ENCODE data around the gene RNU5D-1. TPM values are rescaled to one million over a fixed set of nuclear protein-coding genes. Genes with fewer than 3 reads are reported as not detected.

Gene RNU5D-1
- total and polyA plus RNA-seq, 2 of the 13 experiments (the other 11 are each of a cell fraction or from before 2014, with no cell fraction given): 165 TPM; not detected in 1

GRCh38 chr1:44721485-44722361 is 9.2 kb downstream of the RNU5D-1 start (continued):
- TF ChIP-seq, protein P1, sequence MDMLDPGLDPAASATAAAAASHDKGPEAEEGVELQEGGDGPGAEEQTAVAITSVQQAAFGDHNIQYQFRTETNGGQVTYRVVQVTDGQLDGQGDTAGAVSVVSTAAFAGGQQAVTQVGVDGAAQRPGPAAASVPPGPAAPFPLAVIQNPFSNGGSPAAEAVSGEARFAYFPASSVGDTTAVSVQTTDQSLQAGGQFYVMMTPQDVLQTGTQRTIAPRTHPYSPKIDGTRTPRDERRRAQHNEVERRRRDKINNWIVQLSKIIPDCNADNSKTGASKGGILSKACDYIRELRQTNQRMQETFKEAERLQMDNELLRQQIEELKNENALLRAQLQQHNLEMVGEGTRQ (IDR thresholded peaks at IDR 0.05; ENCODE audit: low read depth, low read length): no peak
- TF ChIP-seq, protein P1 (CRISPR knock-in tag; IDR thresholded peaks at IDR 0.05; ENCODE audit: borderline replicate concordance): no peak
- TF ChIP-seq NRL (CRISPR knock-in tag; IDR thresholded peaks at IDR 0.05; ENCODE audit: borderline replicate concordance) (no peak), ISL2 (CRISPR knock-in tag; IDR thresholded peaks at IDR 0.05) (peak; percentile 51; the same call in 1 of the 2 replicates), EHMT2 (IDR thresholded peaks at IDR 0.05; ENCODE audit: borderline replicate concordance, low read depth, low read length) (no peak), CHCHD3 (CRISPR knock-in tag; IDR thresholded peaks at IDR 0.05) (peak; percentile 90), ZNF850 (CRISPR knock-in tag; conservative IDR thresholded peaks at IDR 0.05) (no peak), PBX2 (CRISPR knock-in tag; IDR thresholded peaks at IDR 0.05) (no peak), ZBTB8A (CRISPR knock-in tag; IDR thresholded peaks at IDR 0.05; ENCODE audit: borderline replicate concordance, low read depth) (no peak), TAF1 (CRISPR knock-in tag; IDR thresholded peaks at IDR 0.05) (peak; percentile 49; the same call in 1 of the 2 replicates), ZNF891 (CRISPR knock-in tag; IDR thresholded peaks at IDR 0.05) (no peak), SIN3A (IDR thresholded peaks at IDR 0.05; ENCODE audit: borderline replicate concordance, low read depth, low read length) (peak; percentile 98), FOXP1 (IDR thresholded peaks at IDR 0.05) (no peak), FOXP1 (CRISPR knock-in tag; IDR thresholded peaks at IDR 0.05) (peak; percentile 21; the same call in 1 of the 2 replicates), ZNF430 (CRISPR knock-in tag; IDR thresholded peaks at IDR 0.05) (peak; percentile 29; the same call in 1 of the 2 replicates), GTF2F1 (IDR thresholded peaks at IDR 0.05; ENCODE audit: low read length) (peak; percentile 100), ELF1 (CRISPR knock-in tag; IDR thresholded peaks at IDR 0.05) (no peak; the same call in 1 of the 2 replicates), ZNF558 (CRISPR knock-in tag; IDR thresholded peaks at IDR 0.05; ENCODE audit: borderline replicate concordance) (no peak; the same call in 1 of the 2 replicates), DMAP1 (CRISPR knock-in tag; IDR thresholded peaks at IDR 0.05) (no peak; the same call in 1 of the 2 replicates), ZNF773 (CRISPR knock-in tag; IDR thresholded peaks at IDR 0.05; ENCODE audit: borderline replicate concordance) (no peak)
- TF ChIP-seq, protein P2, sequence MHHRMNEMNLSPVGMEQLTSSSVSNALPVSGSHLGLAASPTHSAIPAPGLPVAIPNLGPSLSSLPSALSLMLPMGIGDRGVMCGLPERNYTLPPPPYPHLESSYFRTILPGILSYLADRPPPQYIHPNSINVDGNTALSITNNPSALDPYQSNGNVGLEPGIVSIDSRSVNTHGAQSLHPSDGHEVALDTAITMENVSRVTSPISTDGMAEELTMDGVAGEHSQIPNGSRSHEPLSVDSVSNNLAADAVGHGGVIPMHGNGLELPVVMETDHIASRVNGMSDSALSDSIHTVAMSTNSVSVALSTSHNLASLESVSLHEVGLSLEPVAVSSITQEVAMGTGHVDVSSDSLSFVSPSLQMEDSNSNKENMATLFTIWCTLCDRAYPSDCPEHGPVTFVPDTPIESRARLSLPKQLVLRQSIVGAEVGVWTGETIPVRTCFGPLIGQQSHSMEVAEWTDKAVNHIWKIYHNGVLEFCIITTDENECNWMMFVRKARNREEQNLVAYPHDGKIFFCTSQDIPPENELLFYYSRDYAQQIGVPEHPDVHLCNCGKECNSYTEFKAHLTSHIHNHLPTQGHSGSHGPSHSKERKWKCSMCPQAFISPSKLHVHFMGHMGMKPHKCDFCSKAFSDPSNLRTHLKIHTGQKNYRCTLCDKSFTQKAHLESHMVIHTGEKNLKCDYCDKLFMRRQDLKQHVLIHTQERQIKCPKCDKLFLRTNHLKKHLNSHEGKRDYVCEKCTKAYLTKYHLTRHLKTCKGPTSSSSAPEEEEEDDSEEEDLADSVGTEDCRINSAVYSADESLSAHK (CRISPR knock-in tag; IDR thresholded peaks at IDR 0.05; ENCODE audit: borderline replicate concordance): no peak; the same call in 1 of the 2 replicates
- TF ChIP-seq, protein P3, sequence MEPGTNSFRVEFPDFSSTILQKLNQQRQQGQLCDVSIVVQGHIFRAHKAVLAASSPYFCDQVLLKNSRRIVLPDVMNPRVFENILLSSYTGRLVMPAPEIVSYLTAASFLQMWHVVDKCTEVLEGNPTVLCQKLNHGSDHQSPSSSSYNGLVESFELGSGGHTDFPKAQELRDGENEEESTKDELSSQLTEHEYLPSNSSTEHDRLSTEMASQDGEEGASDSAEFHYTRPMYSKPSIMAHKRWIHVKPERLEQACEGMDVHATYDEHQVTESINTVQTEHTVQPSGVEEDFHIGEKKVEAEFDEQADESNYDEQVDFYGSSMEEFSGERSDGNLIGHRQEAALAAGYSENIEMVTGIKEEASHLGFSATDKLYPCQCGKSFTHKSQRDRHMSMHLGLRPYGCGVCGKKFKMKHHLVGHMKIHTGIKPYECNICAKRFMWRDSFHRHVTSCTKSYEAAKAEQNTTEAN (CRISPR knock-in tag; conservative IDR thresholded peaks at IDR 0.05): 0 out of 2 replicates have a peak, but pooled peaks have one; percentile 45
- TF ChIP-seq, protein P4, sequence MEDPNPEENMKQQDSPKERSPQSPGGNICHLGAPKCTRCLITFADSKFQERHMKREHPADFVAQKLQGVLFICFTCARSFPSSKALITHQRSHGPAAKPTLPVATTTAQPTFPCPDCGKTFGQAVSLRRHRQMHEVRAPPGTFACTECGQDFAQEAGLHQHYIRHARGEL (CRISPR knock-in tag; IDR thresholded peaks at IDR 0.05): no peak

All from HepG2 (cell line).